SK-N-SH (cell line): ENCODE measurements around the gene MAP2.

ENCODE experiments used
- CTCF ChIP-seq: fragments of 200-600 bp; sonication (generic); IDR thresholded peaks from 2 replicates; pipeline ENCODE4 v1.6.1; 2017; ENCODE audit warnings: antibody characterized with exemption, mild to moderate bottlenecking, moderate library complexity
- ELF1 ChIP-seq: IDR thresholded peaks from 2 replicates; pipeline ENCODE4 v1.4.0; 2012
- EP300 ChIP-seq, 2 experiments: IDR thresholded peaks; 2 replicates each; pipeline versions ENCODE4 v1.4.0 to v1.6.1; 2012; ENCODE audit warnings: borderline replicate concordance in 1 of 2, low read depth in 1 of 2, low read length in 1 of 2
- GABPA ChIP-seq: IDR thresholded peaks from 2 replicates; pipeline ENCODE4 v1.4.0; 2012; ENCODE audit warnings: low read depth, mild to moderate bottlenecking
- REST ChIP-seq: IDR thresholded peaks from 2 replicates; pipeline ENCODE4 v1.6.1; 2012; ENCODE audit warnings: mild to moderate bottlenecking, low read depth, low read length, moderate library complexity
- RFX5 ChIP-seq: IDR thresholded peaks from 2 replicates; pipeline ENCODE4 v1.6.1; 2012; ENCODE audit warnings: mild to moderate bottlenecking, improper control_type of control experiment, low read length
- SIN3A ChIP-seq: IDR thresholded peaks from 2 replicates; pipeline ENCODE4 v1.6.1; 2012; ENCODE audit warnings: low read depth, mild to moderate bottlenecking, low read length, moderate library complexity, borderline replicate concordance
- SMC3 ChIP-seq: IDR thresholded peaks from 2 replicates; pipeline ENCODE4 v1.6.1; 2012; ENCODE audit warnings: low read depth, low read length, improper control_type of control experiment
- TAF1 ChIP-seq: IDR thresholded peaks from 2 replicates; pipeline ENCODE4 v1.6.1; 2012; ENCODE audit warnings: low read depth, mild to moderate bottlenecking, low read length, moderate library complexity, borderline replicate concordance
- TEAD4 ChIP-seq: IDR thresholded peaks from 2 replicates; pipeline ENCODE4 v1.4.0; 2012; ENCODE audit warnings: mild to moderate bottlenecking, borderline replicate concordance; ENCODE audit not compliant: insufficient read depth
- USF2 ChIP-seq: fragments of 150-350 bp; IDR thresholded peaks from 2 replicates; pipeline ENCODE4 v1.6.1; 2017; ENCODE audit warnings: antibody characterized with exemption, low read length, low read depth, borderline replicate concordance

GRCh38 chr2:209431701-209432100, 7.9 kb downstream of the MAP2 start:
- no peak for TF ChIP-seq CTCF
- TF ChIP-seq RFX5 = no peak
- TF ChIP-seq SIN3A = no peak
- TF ChIP-seq SMC3 = no peak
- no peak for TF ChIP-seq TAF1
- TF ChIP-seq ELF1 = no peak
- TF ChIP-seq TEAD4 = no peak
- TF ChIP-seq REST = no peak
- no peak for TF ChIP-seq USF2
- TF ChIP-seq EP300 (IDR thresholded peaks at IDR 0.05; ENCODE audit: borderline replicate concordance in 1 of 2, low read depth in 1 of 2, low read length in 1 of 2) = no peak
- TF ChIP-seq GABPA = no peak
